Type B pancreatic cell (in vitro differentiated cells): ENCODE results near the gene PTH1R. TPM values are rescaled to one million over a fixed set of nuclear protein-coding genes. Genes with fewer than 3 reads are reported as not detected.

ENCODE experiments used
- DNase-seq: peaks from one replicate; pipeline ENCODE4 v3.0.0; 2021; ENCODE audit warnings: mixed read lengths; ENCODE audit not compliant: unreplicated experiment; ENCODE audit errors: extremely low spot score
- H3K27ac Mint-ChIP-seq: 2 replicates; pipeline ENCODE4 v1.8.0; 2021; ENCODE audit warnings: mild to moderate bottlenecking, mixed read lengths
- H3K27me3 Mint-ChIP-seq: 2 replicates; pipeline ENCODE4 v1.8.0; 2021; ENCODE audit warnings: mixed read lengths
- H3K36me3 Mint-ChIP-seq: 2 replicates; pipeline ENCODE4 v1.8.0; 2021; ENCODE audit warnings: mixed read lengths
- H3K4me1 Mint-ChIP-seq: one replicate; pipeline ENCODE4 v1.8.0; 2021; ENCODE audit warnings: mixed read lengths; ENCODE audit not compliant: unreplicated experiment
- H3K4me3 Mint-ChIP-seq: 2 replicates; pipeline ENCODE4 v1.8.0; 2021; ENCODE audit warnings: mild to moderate bottlenecking, mixed read lengths
- H3K9me3 Mint-ChIP-seq: 2 replicates; pipeline ENCODE4 v1.8.0; 2021; ENCODE audit warnings: mixed read lengths
- total RNA-seq: library from RNA; stranded (reverse); gene quantifications from 2 replicates; pipeline ENCODE4 v1.2.1, GENCODE V29; 2021; ENCODE audit warnings: low replicate concordance
- TF ChIP-seq, protein P1 (sequence below): fragments of 200-600 bp; sonication (generic); conservative IDR thresholded peaks from 2 replicates; pipeline ENCODE4 v1.5.0; 2021; ENCODE audit warnings: antibody characterized with exemption, mild to moderate bottlenecking

PTH1R gene
- total RNA-seq, 1 donor from 2014 or later = 63.0 TPM

DNA sequence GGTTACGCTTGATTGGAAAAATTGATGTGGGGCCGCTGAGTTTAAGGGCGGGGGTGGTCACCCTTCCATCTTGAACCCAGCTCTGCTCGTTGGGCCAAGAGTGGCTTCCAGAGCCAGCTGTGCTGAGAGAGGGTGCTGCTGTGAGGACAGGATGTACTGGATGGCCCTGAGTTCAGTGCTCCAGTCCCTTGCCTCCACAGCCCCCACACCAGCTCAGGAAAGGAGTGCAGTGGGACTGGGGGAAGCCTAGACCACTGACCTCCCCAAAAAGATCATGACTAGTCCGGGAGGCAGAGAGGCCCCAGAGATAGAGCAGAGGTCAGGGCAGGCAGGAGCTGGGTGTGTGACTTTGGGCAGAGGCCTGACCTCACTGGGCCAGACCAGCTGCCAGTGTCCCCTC lies 4.0 kb upstream of the PTH1R start:
- Mint-ChIP-seq H3K27ac (no peak overlapping the region), H3K9me3 (no peaks in the 10 kb centered on the region), H3K4me3 (no peak overlapping the region), H3K36me3 (no peaks in the 10 kb centered on the region), H3K4me1 (peaks cover 37% of the 10 kb centered on the region), H3K27me3 (peaks cover 4% of the 10 kb centered on the region)
- TF ChIP-seq, protein P1, sequence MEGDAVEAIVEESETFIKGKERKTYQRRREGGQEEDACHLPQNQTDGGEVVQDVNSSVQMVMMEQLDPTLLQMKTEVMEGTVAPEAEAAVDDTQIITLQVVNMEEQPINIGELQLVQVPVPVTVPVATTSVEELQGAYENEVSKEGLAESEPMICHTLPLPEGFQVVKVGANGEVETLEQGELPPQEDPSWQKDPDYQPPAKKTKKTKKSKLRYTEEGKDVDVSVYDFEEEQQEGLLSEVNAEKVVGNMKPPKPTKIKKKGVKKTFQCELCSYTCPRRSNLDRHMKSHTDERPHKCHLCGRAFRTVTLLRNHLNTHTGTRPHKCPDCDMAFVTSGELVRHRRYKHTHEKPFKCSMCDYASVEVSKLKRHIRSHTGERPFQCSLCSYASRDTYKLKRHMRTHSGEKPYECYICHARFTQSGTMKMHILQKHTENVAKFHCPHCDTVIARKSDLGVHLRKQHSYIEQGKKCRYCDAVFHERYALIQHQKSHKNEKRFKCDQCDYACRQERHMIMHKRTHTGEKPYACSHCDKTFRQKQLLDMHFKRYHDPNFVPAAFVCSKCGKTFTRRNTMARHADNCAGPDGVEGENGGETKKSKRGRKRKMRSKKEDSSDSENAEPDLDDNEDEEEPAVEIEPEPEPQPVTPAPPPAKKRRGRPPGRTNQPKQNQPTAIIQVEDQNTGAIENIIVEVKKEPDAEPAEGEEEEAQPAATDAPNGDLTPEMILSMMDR = no peak
- DNase-seq = no peak

DNA sequence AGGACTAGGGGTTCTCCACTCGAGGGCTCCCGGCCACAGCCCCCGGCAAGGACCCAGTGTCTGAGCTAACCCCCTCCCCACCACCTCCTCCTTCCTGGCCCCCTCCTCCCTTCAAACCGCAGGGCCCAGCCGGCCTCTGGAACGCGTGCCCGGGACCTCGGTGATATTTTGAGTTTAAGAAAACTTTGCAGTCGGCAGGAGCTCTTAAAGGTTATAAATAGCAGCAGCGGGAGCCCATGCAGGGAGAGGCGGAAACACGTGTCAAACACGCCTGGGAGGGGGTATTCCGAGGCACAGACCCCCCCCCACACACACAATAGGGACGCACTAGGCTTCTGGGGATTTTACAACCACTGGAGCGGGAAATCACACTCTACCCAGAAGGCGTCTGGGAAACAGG lies 3.1 kb upstream of the PTH1R start:
- DNase-seq = no peak
- Mint-ChIP-seq H3K4me3 (no peak overlapping the region), H3K9me3 (no peaks in the 10 kb centered on the region), H3K27me3 (peaks cover 4% of the 10 kb centered on the region), H3K27ac (peak overlapping the region; percentile 55), H3K36me3 (no peaks in the 10 kb centered on the region), H3K4me1 (peaks cover 36% of the 10 kb centered on the region)
- TF ChIP-seq, protein P1 = no peak

DNA sequence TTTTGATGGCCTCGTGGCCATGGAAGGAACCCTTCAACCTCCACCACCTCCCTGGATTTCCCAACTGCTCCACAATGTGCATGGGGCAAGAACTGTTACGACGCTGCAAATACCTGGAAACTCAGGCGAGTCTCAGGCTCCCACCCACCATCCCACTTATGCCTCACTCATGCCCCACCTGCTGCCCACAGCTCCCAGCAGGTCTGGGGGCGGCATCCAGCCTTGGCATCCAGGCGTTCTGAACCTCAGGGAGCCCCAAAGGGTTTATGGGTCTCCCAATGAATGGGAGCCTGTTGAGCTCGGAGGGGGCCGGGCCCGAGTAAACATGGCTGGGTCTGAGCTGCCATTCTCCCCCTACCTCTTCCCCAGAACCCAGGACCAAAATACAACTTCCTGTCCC lies 2.0 kb upstream of the PTH1R start:
- peaks cover 40% of the 10 kb centered on the region for H3K4me1 Mint-ChIP-seq

DNA sequence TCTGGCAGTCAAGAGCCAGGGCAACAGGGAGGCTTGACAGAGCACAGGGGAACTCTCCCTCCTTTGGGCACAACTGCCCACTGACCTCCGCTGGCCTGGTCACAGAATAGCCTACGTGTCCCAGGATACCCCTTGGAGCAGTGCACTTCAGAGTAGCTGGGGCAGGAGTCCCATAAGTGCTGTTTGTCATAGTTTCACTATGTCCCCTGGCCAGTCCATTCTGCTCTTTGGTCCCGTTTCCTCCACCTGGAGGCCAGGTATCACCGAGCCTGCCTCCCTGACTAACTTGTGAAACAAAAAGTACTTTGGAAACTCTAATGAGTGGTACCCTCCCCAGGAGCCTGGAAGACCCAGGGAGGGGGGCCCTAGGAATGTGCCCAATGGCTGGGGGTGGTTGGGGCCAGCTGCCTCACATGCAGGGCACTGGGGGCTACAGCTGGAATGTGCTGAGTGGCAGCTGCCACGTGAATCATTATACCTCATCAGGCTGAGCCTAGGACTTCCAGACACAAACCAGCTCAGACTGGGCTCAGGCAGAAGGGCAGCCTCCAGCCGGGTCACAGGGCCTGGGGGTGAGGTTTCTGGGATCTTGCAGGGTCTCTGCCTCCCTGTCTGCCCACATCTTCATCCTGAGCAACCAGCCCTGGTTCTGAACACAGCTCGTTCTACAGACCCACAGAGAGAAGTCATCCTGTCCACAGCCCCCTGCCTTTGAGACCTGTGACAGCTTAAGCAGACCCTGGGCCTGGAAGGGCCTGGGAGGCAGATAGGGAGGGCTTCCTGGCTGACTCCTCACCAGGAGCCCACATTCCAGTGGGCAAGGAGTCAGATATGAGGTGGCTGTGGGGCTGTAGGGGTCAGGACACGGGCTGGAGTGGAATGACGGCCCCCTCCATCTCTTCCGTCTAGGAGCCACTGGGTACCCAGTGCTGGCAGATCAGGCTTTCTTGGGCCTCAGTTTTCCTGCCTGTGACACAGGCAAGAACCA lies 914 bp upstream of the PTH1R start:
- no peak overlapping the region for H3K4me3 Mint-ChIP-seq
- H3K27ac Mint-ChIP-seq = no peak overlapping the region
- H3K9me3 Mint-ChIP-seq = no peaks in the 10 kb centered on the region
- DNase-seq = no peak
- TF ChIP-seq, protein P1 = no peak
- peaks cover 15% of the 10 kb centered on the region for H3K27me3 Mint-ChIP-seq
- H3K4me1 Mint-ChIP-seq = peaks cover 37% of the 10 kb centered on the region
- H3K36me3 Mint-ChIP-seq = no peaks in the 10 kb centered on the region

More for the DNA sequence above, 2.0 kb upstream of the PTH1R start:
- no peak for DNase-seq
- TF ChIP-seq, protein P1 = no peak
- H3K27ac Mint-ChIP-seq = no peak overlapping the region
- no peaks in the 10 kb centered on the region for H3K36me3 Mint-ChIP-seq
- no peak overlapping the region for H3K4me3 Mint-ChIP-seq
- H3K27me3 Mint-ChIP-seq = peaks cover 11% of the 10 kb centered on the region
- no peaks in the 10 kb centered on the region for H3K9me3 Mint-ChIP-seq

DNA sequence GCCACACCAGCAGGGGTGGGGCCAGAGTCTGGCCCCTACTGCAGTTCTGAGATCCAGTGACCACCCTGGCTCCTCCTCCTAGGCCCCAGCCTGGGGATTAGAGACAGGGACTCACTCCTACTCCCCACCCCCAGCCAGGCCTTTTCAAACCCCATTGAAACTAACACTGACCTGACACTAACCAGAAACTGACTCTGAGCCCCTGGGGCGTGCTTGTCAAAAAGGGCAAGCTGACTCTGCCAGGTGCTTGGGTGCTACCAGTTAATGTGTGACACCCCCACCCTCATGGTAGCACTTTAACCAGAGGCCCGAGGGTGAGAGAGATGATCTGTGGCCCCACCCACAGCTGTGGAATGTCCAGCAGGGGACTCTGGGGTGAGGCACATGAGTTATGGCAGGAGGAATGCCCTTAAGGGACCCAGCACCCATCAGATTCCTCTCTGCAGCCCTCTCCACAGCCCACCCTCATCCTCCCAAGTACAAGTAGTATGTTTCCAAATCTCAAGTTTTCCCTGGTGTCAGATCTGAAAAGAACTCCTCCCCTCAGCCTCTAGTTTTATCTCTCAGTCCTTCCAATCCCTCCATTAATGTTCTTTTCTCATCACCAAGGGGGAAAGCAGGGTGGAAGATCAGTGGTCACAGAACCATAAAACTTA lies 1.4 kb downstream of the PTH1R start:
- H3K4me1 Mint-ChIP-seq = peaks cover 35% of the 10 kb centered on the region
- H3K27ac Mint-ChIP-seq = peak overlapping the region; percentile 91
- H3K27me3 Mint-ChIP-seq = peaks cover 17% of the 10 kb centered on the region

More for the DNA sequence above, 1.4 kb downstream of the PTH1R start:
- no peak for DNase-seq
- TF ChIP-seq, protein P1 = no peak
- Mint-ChIP-seq H3K9me3 (no peaks in the 10 kb centered on the region), H3K36me3 (no peaks in the 10 kb centered on the region), H3K4me3 (peak overlapping the region; percentile 87)
